Stimulated activated CD4-positive, alpha-beta T cell treated with anti-CD3 and anti-CD28 coated beads, Interleukin-2, amount 100 ng/mL, for 4 hours (primary cell): ENCODE data around the gene OR2H2.

ENCODE experiments used
- DNase-seq: peaks from one replicate; pipeline ENCODE4 v3.0.0-alpha.2; 2020; ENCODE audit warnings: low read depth

OR2H2 gene

DNA sequence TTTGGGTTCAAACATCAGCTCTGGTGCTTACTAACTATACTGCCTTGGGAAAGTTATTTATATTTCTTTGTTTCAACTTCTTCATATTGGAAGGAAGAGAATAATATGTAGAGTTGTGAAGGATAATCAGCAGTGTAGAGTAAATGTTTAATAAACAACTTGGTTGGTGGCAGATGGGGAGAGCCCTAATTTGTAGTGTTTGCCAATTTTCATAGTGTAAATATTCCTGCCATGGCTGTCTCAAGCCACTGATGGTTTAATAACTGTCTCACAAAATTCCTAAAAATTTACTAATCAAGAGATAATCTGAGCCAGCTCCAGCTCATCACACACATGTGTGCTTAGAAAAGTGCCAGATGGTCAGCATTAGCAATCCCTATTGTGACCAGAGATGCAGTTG is at the start of gene OR2H2:
OR2H2 (plus strand) TSS at position 301 of the 400 bp plus-strand sequence. CDS start 2,824 bp downstream, outside the sequence.
- DNase-seq: no peak

DNA sequence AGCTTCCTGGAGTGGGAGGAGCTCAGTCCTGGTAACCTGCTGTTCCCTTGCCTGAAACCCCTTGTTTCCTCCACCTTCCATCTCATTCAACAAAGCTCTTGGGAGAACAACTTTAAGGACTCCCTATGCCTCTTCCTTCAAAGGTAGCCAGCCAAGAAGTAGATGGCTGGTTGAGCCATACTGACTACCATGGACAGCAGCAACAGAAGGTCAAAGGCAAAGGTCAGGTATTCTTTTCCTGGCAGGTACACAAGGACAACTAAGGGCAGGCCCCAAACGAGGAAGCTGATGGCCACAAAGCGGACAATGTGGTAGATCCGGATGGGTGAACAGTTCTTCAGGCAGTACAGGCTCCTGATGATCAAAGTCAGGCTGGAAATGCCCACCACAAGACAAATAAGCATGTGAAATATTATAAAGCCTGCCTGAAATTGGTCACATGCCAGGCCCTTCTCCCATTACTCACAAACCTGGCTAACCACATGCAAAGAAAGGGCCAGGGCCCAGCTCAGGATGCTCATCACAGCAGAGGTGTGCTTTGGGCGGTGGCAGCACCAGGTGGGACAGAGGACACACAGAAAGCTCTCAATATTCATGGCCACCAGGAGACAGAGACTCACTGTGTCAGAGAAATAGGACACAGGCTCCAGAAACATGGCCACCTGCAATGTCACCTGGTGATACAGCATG is 47.1 kb upstream of the OR2H2 start:
- DNase-seq: no peak

DNA sequence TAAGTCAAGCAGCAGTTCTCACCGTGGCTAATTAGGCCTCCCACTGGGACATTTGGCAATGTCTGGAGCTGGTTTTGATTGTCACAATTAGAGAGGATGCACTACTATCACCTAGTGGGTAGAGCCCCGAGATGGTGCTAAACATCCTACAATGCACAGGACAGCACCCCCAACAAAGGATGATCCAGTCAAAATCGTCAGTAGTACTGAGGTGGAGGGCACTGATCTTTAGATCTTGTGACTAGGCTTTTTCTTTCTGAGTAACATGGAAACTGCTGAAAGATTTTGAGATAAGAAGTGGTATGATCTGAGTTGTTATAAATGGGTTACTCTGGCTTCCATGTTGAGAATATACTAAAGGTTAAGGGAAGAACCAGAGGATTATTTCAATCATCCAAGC is 37.3 kb upstream of the OR2H2 start:
- no peak for DNase-seq

DNA sequence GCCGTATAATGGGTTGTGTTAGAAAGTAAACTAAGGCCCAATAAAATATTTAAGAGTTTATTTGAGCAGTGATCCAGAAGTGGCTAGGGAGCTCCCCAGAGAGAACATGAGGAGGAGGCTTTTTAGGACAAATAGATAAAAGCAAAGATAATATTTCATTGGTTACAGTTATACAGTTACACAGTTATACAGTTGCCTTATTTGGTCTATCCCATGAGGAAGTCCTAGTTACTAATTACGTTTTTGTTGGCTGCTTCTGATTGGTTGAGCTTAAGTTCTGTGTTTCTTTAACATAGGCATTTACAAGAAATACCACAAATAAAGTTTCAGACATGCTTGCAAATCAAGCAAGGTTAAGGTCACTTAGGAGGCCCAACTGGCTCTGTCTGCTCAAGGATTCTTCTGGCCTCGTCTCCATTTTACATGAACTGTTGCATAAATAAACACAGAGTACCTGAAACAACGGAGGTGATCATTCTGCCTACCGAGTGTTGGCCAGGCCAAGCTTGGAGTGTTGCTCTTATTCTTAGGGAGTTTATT is 32.3 kb upstream of the OR2H2 start:
- DNase-seq: peak; percentile 7

DNA sequence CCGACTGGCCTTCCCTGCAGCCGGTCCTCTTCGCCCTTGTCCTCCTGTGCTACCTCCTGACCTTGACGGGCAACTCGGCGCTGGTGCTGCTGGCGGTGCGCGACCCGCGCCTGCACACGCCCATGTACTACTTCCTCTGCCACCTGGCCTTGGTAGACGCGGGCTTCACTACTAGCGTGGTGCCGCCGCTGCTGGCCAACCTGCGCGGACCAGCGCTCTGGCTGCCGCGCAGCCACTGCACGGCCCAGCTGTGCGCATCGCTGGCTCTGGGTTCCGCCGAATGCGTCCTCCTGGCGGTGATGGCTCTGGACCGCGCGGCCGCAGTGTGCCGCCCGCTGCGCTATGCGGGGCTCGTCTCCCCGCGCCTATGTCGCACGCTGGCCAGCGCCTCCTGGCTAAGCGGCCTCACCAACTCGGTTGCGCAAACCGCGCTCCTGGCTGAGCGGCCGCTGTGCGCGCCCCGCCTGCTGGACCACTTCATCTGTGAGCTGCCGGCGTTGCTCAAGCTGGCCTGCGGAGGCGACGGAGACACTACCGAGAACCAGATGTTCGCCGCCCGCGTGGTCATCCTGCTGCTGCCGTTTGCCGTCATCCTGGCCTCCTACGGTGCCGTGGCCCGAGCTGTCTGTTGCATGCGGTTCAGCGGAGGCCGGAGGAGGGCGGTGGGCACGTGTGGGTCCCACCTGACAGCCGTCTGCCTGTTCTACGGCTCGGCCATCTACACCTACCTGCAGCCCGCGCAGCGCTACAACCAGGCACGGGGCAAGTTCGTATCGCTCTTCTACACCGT is 31.5 kb upstream of the OR2H2 start:
- DNase-seq: peak; percentile 6

DNA sequence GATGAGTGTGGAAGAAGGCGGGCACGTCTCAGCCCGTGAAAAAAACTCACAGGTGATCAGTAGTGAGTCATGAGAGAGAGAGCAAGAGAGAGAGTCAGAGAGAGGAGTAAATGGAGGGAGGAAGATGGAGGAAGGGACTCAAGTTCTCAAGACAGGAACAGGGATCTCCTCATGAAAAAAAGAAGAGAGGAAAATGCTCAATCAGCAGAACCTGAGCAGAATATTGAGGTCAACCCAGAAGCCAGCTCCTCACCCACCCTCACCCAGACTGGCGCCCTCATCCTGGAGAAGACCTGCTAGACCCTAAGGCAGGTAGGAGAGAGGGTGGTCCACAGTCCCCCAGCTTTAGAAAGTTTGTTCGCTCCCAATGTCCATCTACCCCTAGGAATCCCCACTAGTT is 30.2 kb upstream of the OR2H2 start:
- DNase-seq: no peak

DNA sequence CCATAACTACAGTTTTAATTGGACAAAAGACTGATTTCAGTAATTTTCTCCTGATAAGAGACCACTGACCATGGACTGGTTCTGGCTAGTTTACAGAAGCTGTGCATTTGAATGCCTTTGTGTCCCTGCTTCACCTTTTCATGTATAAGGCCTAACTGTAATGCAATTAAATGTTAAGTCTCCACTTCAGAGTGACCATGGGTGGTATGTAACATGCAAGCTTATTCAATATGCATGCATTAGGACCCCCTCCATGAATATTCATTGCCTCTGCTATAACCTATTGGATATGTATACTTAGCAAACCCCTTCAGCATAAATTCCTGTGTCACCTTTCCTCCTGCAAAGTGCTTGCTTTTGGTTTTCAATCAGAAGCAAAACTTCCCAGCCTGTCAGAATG is 27.6 kb upstream of the OR2H2 start:
- DNase-seq: no peak

DNA sequence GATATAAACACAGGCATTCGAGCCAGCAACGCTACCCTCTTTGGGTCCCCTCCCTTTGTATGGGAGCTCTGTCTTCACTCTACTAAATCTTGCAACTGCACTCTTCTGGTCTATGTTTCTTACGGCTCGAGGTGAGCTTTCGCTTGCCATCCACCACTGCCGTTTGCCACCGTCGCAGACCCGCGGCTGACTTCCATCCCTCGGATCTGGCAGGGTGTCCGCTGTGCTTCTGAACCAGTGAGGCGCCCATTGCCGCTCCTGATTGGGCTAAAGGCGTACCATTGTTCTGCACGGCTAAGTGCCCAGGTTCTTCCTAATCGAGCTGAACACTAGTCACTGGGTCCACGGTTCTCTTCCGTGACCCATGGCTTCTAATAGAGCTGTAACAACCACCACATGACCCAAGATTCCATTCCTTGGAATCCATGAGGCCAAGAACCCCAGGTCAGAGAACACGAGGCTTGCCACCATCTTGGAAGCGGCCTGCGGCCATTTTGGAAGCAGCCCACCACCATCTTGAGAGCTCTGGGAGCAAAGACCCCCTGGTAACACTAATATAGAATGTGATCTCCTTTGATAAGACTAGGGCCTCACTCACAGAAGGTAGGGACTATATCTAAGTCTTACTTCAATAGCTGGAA is 26.4 kb upstream of the OR2H2 start:
- no peak for DNase-seq

DNA sequence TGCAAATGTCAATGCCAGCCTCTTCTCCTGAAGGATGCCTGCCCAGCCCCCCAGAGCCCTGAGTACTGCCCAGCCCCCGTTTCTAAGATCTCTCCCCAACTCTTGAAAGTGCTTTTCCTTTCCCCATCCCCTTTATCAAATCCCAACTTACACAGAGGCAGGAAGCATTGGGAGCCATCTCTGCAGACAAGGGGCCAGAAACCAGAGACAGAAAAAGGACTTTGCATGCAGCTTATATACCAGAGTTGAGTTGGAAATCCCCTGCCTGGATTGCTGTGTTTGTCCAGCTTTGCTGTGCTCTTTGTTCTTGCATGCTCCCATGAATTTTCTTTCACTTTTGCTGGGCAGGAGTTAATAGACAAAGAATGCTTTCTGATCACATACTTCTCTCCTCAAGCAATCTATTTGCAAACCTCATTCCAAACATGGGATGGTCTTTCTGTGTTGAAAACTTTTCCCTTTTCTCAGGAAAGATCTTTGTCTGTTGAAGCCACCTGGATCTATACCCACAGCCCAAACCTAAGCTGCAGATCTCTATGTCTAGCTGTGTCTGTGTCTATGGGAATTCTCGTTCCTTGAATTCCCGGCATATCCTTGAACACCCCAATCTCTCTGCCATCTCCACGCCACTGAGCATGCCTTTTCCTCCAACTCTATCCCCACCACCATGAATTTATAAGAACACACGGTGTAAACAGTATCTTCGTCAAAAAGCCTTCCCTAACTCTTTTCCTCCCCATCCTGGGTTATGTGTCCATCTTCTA is 25.2 kb upstream of the OR2H2 start, which contains the start of gene UBD:
UBD (minus strand) TSS at position 209 of the 764 bp plus-strand sequence; CDS start at position 178, 31 bp downstream.
- no peak for DNase-seq

DNA sequence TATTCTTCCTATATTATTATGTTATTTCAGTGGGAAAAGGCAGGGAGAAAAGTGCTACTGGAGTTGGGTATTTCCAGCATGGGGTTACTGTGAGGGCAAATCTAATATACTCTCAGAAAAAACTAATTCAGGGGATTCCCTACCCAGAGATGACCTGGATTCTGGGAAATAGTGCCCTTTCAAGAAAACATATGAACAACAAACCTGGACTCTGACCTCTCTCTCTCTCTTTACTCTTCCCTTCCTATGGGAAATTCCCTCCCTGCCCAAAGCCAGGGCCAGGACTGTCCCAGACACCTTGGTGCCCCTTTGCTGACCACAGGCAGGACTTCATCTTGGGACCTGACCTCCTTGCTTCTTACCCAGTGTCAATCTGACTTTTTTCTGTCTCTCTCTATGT is 23.8 kb upstream of the OR2H2 start:
- DNase-seq: no peak

DNA sequence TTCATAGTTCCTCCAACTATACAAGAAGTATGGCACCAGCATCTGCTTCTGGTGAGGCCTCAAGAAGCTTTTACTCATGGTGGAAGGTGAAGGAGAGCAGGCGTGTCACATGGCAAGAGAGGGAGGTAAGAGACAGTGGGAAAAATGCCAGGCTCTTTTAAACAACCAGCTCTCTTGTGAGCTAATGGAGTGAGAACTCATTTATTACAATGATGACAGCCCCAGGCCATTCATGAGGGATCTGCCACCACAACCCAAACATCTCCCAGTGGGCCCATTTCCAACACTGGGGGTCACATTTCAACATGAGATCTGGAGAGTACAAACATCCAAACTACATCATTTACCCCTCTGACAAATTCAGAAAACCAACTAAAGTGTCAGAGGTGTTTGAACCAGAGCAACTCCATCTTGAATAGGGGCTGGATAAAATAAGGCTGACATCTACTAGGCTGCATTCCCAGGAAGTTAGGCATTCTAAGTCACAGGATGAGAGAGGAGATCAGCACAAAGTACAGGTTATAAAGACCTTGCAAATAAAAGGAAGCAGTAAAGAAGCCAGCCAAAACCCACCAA is 23.2 kb upstream of the OR2H2 start:
- no peak for DNase-seq

DNA sequence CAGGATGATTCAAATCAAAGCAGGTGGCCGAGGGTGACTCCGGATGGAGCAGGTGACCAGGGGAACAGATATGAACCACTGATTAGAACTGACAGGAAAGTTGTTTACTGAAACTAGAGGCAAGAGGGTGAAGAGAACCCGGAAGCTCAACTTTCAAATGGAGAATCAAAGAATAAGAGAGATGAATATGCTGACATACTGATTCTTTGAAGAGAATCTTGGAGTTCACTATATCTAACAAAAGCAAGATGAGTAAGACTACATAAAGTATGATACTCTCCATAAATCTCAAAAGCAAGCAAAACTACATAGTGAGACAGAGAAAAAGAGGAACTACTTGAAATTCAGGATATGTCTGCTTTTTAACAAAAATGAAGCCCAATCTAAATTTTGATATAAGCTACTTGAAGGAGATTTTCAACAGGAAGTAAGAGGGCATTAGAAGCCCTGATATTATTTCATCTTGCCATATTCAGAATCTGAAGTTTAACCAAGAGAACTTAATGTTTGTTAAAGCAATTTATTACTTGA is 21.4 kb upstream of the OR2H2 start:
- no peak for DNase-seq

DNA sequence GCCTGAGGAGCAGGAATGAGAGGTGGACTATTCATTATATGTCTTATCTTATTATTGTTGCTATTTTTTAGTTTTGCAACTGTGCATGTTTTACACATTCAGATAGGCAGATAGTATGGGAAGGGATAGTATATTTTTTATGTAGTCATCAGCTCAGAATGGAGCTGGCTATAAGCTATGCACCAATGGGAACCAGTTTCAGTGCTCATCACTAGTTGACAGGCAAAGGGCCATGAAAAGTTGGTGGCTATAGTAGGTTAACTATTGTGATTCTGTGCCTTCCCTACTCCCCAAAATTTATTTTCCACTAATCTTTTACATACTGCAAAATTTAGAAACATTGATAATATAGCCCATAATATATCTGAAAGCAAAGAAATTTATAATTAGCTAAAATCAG is 20.0 kb upstream of the OR2H2 start:
- no peak for DNase-seq

DNA sequence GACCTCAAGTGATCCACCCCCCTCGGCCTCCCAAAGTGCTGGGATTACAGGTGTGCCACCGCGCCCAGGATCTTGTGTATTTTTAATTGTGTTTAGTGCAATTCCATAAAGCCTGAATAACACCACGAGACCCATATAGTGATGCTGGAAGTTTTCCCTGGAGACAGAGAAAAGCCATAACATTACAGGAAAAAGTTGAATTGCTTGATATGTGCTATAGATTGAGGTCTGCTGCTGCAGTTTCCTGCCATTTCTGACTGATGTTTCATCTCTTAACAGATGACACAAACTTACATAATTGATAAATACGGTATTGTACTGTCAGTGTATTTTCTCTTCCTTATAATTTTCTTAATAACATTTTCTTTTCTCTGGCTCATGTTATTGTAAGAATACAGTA is 18.1 kb upstream of the OR2H2 start:
- no peak for DNase-seq

DNA sequence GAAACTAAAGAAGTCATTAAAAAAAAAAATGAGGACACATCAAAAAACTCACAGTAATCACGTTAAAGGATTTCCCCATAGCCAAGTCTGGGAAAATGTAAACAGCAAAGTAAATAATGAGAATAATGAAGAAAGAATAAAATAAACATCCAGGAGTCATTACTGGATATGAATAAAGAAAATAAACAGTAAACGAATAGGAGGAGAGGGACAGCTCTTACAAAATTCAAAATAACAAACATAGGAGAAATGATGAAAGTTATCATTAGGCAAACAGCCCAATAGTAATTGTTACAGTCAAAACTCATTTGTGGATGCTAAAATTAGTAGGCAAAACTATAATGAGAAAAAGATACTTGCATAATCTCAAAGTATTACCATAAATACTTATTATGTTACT is 17.4 kb upstream of the OR2H2 start:
- DNase-seq: no peak

DNA sequence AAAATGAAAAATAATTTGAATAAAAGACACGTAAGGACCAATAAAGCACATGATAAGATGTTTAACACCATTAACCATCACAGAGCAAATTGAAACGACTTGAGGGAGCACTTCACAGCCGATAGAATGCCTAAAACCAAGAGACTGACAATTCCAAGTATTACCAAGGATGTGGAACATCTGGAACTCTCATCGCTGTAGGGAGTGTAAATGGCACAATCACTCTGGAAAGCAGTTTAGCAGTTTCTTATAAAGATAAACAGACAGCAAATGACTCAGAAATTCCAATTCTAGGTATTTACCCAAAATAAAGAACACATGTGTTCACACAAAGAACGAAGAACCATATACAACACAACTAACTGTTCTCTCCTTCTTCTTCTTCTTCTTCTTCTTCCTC is 16.9 kb upstream of the OR2H2 start:
- no peak for DNase-seq

DNA sequence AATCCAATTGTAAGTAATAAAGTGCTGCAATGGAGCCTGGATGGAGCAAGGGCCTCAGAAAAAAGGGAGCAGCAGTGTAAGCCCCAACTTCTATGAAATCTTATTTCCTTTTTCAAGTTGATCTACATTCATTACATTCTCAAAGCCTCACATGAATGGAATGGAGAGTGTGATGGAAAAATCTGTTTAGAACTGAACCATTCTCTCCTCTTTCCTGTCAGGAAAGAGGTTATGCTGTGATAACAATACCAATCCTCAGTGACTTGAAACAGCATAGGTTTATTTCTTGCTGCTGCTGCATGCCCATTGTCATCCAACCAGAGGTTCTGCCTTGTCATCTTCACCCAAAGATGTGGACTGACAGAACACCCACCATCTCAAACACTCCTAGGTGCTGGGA is 8.9 kb upstream of the OR2H2 start:
- no peak for DNase-seq

DNA sequence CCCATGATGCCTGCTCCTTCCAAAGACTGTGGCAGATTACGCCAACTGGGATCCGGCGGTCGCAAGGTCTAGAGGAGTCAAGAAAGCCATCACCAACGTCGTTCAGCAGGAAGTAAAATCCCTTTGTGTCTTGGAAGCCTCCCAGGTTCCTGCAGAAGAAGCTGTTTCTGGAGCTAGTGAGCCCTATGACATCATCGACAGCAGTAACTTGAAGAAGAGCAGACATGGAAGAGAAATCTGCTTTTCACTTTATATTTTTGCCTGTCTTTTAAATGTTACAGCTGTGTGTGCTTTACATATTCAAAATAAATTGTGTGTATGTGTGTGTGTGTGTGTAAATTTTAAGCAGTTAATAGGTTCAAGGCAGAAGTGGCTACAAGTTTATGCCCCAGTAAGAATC is 7.4 kb upstream of the OR2H2 start:
- DNase-seq: no peak

DNA sequence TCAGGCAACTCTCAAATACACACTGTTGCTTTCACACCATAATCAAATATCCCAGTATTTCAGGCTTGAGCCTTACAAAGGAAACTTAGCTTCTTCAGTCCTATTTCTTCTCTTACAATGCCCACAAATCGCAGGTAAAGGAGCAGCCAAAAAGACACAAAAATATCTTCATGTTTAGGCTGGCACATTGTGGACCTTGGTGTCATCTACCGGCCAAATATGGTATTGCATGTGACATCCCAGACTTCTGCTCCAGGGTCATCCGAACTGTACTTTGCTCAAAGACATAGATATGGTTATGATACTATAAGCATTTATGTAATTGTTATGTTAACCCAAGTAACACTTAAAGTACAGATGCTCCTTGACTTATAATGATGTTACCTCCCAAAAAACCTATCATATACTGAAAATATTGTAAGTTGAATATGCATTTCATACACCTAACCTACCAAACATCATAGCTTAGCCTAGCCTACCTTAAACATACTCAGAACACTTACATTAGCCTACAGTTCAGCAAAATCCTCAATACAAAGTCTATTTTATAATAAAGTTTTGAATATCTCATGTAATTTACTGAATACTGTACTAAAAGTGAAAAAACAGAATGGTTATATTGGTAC is 4.6 kb downstream of the OR2H2 start:
- peak; percentile 11 for DNase-seq

DNA sequence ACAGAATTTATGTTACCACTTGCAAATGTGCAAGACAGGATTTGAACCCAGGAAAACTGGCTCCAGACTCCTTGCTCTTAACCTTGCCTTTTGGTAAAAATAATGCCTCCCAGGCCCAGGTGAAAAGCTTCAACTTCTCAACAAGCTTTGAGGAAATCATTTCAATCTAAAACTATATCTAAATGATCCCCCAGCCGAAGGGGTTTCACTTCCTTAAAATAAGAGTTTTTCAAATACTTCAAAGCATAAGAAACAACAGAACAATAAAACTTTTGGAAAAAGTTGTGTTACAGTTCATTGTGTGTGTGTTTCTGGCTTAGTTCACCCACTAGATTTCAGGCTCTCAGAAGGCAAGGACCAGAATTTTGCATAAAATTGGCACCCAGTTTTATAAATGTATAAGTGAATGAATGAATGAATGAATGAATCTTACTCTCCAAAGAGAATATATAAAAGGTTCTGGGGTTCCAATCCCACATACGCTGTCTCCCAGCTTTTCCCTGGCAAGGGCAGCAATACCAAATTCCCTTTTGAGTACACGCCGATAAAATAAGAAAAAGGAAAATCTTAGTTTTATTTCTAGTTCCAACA is 5.4 kb downstream of the OR2H2 start:
- DNase-seq: no peak

DNA sequence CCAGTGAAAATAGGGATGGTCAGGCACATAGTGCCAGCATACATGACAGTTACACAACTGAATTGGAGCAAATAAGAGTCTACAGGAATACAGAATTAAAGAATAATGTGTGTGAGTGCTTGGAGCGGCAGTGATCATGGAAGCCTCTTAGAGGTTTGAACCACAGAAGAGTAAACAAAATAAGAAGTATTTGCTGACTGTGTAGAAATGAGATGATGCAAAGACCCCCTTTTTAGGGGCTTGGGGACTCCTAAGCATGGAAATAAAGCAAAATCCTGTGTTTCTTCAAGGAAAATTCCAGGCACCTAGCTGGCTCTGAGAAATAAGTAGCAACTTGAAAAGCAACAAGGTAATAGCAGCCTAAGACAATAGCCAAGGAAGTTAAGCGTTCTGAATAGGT is 6.8 kb downstream of the OR2H2 start:
- DNase-seq: no peak
